ENCODE measurements around the gene UVSSA.

Gene UVSSA, protein sequence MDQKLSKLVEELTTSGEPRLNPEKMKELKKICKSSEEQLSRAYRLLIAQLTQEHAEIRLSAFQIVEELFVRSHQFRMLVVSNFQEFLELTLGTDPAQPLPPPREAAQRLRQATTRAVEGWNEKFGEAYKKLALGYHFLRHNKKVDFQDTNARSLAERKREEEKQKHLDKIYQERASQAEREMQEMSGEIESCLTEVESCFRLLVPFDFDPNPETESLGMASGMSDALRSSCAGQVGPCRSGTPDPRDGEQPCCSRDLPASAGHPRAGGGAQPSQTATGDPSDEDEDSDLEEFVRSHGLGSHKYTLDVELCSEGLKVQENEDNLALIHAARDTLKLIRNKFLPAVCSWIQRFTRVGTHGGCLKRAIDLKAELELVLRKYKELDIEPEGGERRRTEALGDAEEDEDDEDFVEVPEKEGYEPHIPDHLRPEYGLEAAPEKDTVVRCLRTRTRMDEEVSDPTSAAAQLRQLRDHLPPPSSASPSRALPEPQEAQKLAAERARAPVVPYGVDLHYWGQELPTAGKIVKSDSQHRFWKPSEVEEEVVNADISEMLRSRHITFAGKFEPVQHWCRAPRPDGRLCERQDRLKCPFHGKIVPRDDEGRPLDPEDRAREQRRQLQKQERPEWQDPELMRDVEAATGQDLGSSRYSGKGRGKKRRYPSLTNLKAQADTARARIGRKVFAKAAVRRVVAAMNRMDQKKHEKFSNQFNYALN

GRCh38 chr4:1346781-1347409 is at the start of gene UVSSA:
Gene UVSSA, plus strand, starts transcription at chr4:1347208. Its CDS starts 884 bp downstream, at chr4:1348092.
- peak; percentile 99 for DNase-seq (ENCODE audit: low read depth)
- peak within 1 kb of the TSS; percentile 84 for H3K4me3 ChIP-seq (ENCODE audit: low read depth, low read length)

DNA sequence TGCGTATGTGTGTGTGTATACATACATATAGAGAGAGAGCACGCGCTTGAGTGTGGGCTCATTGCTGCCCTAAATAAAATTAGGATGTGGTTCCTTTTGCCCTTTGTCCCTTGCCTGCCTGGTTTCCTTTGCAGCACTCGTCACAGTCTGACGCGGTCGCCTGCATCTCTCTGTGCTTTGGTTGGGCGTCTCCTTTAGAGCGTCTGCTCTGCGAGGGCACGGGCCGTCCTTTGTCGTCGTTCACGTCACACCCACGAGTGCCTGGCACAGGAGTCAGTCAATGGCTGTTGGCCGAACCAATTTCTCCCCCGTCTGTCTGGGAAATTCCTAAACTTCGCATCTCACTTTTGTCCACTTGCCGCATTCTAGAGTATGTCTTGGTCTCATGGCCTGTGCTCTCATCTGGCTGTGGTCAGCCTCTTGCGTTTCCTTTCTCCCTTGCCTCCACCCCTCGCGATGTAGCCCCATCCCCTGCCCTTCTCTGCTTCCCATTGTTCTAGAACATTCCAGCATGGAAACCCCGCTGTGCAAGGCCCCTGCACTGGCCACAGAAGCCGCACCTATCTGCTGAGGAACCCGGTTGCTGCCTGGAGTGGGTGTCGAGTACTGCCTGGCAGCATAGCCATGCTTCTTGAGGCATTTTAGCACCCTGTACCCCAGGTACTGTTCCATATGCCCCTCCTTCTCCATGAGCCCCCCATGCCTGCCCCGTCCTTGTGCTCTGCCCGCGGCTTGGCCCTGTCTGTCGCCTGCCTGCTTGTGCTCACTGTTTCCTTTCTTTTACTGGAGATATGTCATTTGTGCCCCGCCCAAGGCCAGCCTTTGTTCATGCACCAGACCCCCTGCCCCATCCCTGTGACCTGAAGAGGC is 49.3 kb upstream of the UVSSA start:
- no peak for DNase-seq (ENCODE audit: low read depth)
- H3K4me3 ChIP-seq (ENCODE audit: low read depth, low read length) = no peak overlapping the region

DNA sequence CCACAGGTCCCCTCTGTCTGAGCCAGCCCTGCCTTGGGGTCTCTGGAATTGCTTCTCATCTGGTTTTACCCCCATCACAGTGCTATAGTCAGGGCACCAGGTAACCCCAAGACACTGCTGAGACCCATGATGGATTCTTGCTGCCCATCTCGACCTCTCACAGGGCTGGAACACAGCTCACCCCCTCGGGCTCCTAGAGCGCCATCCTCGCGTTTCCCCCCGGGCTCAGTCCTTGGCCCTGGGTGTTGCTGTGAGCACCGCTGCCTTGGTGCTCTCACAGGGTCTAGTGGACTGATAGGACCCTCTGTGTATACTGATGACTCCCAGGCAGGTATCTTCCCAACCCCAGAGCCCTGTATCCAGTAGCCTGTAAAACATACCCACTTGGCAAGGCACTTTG is 48.5 kb upstream of the UVSSA start:
- no peak for DNase-seq (ENCODE audit: low read depth)
- H3K4me3 ChIP-seq (ENCODE audit: low read depth, low read length) = no peak overlapping the region

DNA sequence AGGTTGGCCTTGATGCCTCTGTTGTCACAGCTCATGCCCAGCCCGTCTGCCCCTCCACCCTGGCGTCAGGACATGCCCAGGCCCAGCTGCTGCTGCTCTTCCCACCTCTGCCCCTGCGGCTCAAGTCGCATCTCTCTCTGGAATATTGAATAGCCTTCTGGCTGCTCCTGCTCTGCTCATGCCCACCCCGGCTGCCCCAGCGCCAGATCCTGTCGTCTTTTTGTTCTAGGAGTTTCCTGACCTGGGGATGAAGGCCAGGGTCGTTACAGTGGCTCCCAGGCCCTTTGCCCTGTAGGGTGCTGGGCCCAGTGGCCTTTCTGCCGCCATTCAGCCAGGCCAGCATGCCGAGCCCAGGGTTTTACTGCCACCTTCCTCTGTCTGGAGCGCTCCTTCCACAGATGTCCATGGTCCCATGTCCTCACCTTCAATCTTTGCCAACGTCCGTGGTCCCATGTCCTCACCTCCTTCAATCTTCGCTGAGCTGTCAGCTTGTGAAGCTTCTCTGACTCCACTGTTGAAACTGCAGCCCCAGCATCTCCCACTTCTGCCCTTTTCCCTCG is 47.6 kb upstream of the UVSSA start:
- no peak for DNase-seq (ENCODE audit: low read depth)
- H3K4me3 ChIP-seq (ENCODE audit: low read depth, low read length) = no peak overlapping the region

DNA sequence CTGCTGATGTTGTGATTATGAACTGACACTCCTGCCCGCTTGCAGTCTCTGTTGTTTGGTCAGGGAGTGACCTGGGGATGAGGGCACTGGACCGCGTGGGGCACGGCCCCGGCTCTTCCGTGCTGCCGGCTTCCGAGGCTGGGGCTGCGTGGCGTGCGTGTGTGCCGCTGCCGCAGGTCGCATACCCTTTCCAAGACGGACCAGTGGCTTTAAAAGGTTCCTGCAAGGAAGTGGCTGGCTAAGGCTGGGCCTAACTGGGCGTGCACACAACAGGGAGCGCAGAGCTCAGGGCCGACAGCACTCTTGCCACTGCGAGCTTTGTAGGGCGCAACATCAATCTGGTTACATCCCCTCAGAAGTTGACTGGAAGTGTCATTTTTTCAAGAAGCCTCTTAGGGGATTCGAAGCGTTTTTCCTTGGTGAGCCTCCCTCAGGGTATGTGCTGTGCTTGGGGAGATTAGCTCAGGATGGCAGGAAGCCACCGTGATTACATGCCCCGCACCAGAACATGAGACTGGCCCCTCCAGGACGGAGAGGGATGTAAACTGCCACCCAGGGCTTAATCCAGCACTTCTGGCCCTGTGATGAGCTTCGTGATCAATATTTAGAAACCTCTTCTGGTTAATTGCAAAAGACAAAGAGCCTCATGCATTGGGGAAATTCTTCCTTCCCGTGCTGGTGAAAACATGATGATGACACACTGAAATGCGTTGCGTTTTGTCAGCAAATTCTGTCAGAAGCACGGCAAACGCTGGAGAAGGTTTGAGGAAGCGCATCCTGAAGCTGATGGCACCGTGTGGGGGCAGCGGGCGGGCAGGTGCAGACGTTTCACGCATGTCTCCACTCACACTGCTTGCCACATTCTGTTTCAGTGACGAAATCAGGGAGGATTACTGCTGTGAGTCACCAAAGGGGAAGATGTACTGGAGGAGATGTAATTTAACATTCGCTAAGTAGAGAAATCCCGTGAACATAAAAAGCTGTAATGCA is 46.2 kb upstream of the UVSSA start:
- no peak overlapping the region for H3K4me3 ChIP-seq (ENCODE audit: low read depth, low read length)

GRCh38 chr4:1302159-1302558 is 44.8 kb upstream of the UVSSA start:
- no peak for DNase-seq (ENCODE audit: low read depth)
- no peak overlapping the region for H3K4me3 ChIP-seq (ENCODE audit: low read depth, low read length)

More for the DNA sequence above, 46.2 kb upstream of the UVSSA start:
- peak; percentile 47 for DNase-seq (ENCODE audit: low read depth)

DNA sequence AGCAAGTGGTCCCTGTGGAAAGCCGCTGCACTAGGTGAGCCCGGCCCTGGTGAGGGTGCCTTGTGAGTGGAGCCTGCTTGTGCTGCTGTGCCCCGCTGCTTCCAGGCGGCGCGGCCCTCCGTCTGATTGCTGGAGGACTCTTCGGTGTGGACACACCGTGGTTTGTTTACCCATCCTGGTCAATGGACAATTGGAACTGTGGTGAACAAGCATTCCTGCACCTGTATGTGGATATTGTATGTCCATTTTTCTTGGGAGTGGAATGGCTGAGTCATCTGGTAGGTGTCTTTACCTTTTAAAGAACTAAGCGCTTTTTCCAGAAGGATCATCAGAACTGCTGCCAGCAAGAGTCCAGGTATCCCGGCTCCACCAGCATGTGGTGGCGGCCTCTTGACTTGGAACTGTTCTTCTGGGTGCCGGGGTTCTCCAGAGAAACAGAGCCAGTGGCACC is 41.7 kb upstream of the UVSSA start:
- no peak overlapping the region for H3K4me3 ChIP-seq (ENCODE audit: low read depth, low read length)
- DNase-seq (ENCODE audit: low read depth) = no peak

- no peak overlapping the region for H3K4me3 ChIP-seq (ENCODE audit: low read depth, low read length)
- DNase-seq (ENCODE audit: low read depth) = no peak
Observed at GRCh38 chr4:1305781-1306455, 41.1 kb upstream of the UVSSA start.

- no peak overlapping the region for H3K4me3 ChIP-seq (ENCODE audit: low read depth, low read length)
- no peak for DNase-seq (ENCODE audit: low read depth)
Observed at GRCh38 chr4:1307951-1308735, 38.9 kb upstream of the UVSSA start.

DNA sequence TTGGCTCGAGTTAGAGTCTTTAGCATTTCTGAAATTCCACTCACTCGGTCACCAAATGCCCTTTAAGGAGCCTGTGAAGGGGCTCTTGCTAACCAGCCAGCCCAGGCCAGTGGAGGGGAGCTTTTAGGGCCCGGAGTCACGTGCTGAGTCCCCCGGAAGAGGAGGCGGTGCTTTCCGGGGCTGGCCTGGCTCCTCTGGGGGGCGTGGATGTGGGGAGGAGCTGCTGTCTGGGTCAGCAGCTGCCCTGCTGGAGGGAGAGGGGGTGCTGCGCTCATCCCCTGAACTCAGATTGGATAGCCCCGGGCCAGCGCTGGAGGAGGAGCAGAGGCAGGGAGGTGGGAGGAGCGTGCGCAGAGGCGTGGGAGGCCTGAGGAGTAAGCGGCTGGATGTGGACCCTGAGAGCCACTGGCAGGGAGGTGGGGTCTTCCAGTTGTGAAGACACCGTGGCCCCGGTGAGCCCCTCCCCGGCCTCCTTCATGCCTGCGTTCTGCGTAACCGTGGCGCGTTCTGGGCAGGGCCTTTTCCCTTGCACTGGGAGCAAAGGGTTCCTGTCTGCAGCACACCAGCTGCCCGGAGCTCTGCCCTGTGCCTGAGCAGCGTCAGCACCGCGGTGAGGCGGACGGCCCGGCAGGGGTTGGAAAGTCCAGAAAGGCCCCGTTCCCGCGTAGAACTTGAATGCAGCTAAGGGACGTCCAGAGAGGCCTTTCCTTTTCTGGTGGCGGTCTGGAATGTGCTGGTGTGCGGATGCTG is 37.6 kb upstream of the UVSSA start:
- DNase-seq (ENCODE audit: low read depth) = peak; percentile 87
- H3K4me3 ChIP-seq (ENCODE audit: low read depth, low read length) = peak overlapping the region; percentile 53

DNA sequence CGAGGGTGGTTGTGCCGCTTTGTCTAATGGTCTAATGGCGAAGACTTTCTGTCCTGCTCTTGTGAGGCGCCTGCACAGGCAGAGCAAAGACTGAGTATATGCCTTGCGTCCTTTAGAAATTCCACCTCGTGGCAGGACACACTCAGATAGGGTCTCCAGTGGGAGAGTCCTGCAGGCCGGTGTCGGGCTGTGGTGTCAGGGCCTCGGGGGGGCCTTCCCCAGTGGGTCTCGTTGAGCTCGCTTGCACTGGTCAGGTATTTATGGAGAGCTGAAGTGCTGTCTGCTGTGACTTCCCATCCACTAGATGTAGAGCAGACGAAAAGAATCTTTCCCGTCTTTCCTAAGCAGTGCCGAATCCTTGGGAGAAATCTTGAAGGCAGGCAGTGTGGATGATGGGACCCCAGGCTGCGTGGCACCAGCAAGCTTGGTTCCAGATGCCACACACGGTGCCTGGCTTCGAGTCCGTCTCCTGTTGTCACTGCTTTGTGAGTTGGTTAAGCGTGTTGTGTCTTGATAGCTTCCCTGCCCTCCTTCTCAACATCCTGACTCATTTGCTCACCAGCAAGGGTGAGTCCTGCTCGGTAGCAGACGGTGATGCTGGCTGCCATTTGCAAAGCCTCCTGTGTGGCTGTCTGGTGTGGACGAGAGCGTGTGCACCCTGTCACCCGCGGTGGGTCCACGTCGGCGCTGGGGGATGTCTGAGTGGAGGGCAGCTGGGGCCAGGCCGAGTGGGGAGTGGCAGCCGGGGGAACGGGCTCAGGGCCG is 36.8 kb upstream of the UVSSA start:
- no peak for DNase-seq (ENCODE audit: low read depth)
- peak overlapping the region; percentile 53 for H3K4me3 ChIP-seq (ENCODE audit: low read depth, low read length)

DNA sequence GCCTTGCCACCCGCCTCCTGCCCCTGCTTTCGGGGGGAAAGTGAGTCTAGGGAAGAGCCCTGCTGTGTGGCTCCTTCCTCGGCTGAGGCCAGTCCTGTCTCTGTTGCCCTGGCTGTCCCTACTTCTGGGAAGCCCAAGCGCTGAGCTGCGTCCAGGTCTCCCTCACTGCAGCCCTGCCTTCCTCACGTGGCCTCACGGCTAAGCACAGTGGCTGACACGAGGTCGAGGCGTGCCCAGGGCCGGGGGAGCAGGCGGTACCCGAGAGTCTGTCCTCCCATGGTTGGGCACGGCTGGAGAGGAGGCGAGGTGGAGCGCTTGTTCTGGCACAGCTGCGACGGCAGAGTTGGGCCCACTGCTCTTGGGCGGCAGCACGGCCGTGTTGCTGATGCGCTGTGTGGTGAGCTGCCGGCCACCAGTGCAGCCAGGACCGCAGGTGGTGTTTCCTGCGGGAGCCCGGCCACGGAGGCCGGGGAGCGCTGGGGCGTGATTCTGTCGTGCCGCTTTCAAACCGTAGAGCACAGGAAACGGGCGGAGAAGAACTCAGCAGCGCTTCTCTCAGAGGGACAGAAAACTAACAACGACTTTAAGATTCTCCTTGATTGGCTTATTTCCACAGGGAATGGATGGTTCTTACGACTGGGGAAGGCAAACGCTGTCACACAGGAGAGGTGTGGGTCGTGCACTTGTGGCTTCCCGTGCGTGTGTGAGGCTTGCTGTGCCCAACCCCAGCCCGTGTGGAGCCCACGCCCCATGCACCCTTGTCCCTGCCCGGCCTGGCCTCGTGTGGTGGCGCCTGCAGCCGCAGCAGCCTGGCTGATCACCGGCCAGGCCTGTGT is 36.0 kb upstream of the UVSSA start:
- DNase-seq (ENCODE audit: low read depth) = no peak
- H3K4me3 ChIP-seq (ENCODE audit: low read depth, low read length) = no peak overlapping the region

- no peak for DNase-seq (ENCODE audit: low read depth)
- H3K4me3 ChIP-seq (ENCODE audit: low read depth, low read length) = no peak overlapping the region
Observed at GRCh38 chr4:1312821-1313640, 34.0 kb upstream of the UVSSA start.

GRCh38 chr4:1315306-1315705 is 31.7 kb upstream of the UVSSA start:
- DNase-seq (ENCODE audit: low read depth) = no peak
- no peak overlapping the region for H3K4me3 ChIP-seq (ENCODE audit: low read depth, low read length)

All from skeletal muscle cell (primary cell).